ENCODE results near the gene WDFY3. TPM values are rescaled to one million over a fixed set of nuclear protein-coding genes. Genes with fewer than 3 reads are reported as not detected.

Gene WDFY3
- total RNA-seq, 4 donors from 2014 or later, result 35.9 to 146 (median 95.0) TPM

GRCh38 chr4:84678976-84679744 lies 287.3 kb downstream of the WDFY3 start:
- DNase-seq, result no peak
- no peaks in the 10 kb centered on the region for H3K27me3 ChIP-seq
- intact Hi-C loops (cut with DNase I; ENCODE audit: low total_unique reads), result no loop called here
- TF ChIP-seq POLR2A (IDR thresholded peaks at IDR 0.05) (no peak), CTCF (IDR thresholded peaks at IDR 0.05) (no peak)
- no peak overlapping the region for H3K27ac ChIP-seq
- H3K36me3 ChIP-seq, result no peaks in the 10 kb centered on the region
- no peak overlapping the region for H3K4me3 ChIP-seq
- H3K4me1 ChIP-seq, result no peaks in the 10 kb centered on the region
- H3K9me3 ChIP-seq, result no peaks in the 10 kb centered on the region

GRCh38 chr4:84677995-84678394 lies 288.5 kb downstream of the WDFY3 start:
- TF ChIP-seq POLR2A (IDR thresholded peaks at IDR 0.05) (no peak), CTCF (IDR thresholded peaks at IDR 0.05) (no peak)
- intact Hi-C loops (cut with DNase I; ENCODE audit: low total_unique reads), result no loop called here

GRCh38 chr4:84677093-84677492 lies 289.4 kb downstream of the WDFY3 start:
- intact Hi-C loops (cut with DNase I; ENCODE audit: low total_unique reads), result no loop called here
- Histone ChIP-seq H3K36me3 (no peaks in the 10 kb centered on the region), H3K4me1 (no peaks in the 10 kb centered on the region), H3K27ac (no peak overlapping the region), H3K27me3 (no peaks in the 10 kb centered on the region), H3K9me3 (no peaks in the 10 kb centered on the region), H3K4me3 (no peak overlapping the region)
- no peak for DNase-seq
- TF ChIP-seq POLR2A (IDR thresholded peaks at IDR 0.05), result no peak
- no peak for TF ChIP-seq CTCF (IDR thresholded peaks at IDR 0.05)

More at GRCh38 chr4:84677995-84678394, 288.5 kb downstream of the WDFY3 start:
- no peak overlapping the region for H3K27ac ChIP-seq
- no peaks in the 10 kb centered on the region for H3K36me3 ChIP-seq
- no peak for DNase-seq
- H3K4me1 ChIP-seq, result no peaks in the 10 kb centered on the region
- H3K4me3 ChIP-seq, result no peak overlapping the region
- no peaks in the 10 kb centered on the region for H3K9me3 ChIP-seq
- H3K27me3 ChIP-seq, result no peaks in the 10 kb centered on the region

- Histone ChIP-seq H3K4me1 (no peaks in the 10 kb centered on the region), H3K27me3 (no peaks in the 10 kb centered on the region), H3K4me3 (no peak overlapping the region), H3K36me3 (no peaks in the 10 kb centered on the region), H3K27ac (peak overlapping the region in 1 of 2 donors; percentile 5), H3K9me3 (no peaks in the 10 kb centered on the region)
- no peak for DNase-seq
- no peak for TF ChIP-seq CTCF (IDR thresholded peaks at IDR 0.05)
- no peak for TF ChIP-seq POLR2A (IDR thresholded peaks at IDR 0.05)
- intact Hi-C loops (cut with DNase I; ENCODE audit: low total_unique reads), result no loop called here
Measured at GRCh38 chr4:84673475-84674240, 292.8 kb downstream of the WDFY3 start.

- H3K9me3 ChIP-seq, result no peaks in the 10 kb centered on the region
- no peaks in the 10 kb centered on the region for H3K4me1 ChIP-seq
- intact Hi-C loops (cut with DNase I; ENCODE audit: low total_unique reads), result no loop called here
- H3K36me3 ChIP-seq, result no peaks in the 10 kb centered on the region
- DNase-seq, result no peak
- TF ChIP-seq POLR2A (IDR thresholded peaks at IDR 0.05) (no peak), CTCF (IDR thresholded peaks at IDR 0.05) (no peak)
- H3K27me3 ChIP-seq, result no peaks in the 10 kb centered on the region
- no peak overlapping the region for H3K27ac ChIP-seq
- no peak overlapping the region for H3K4me3 ChIP-seq
Measured at GRCh38 chr4:84672177-84672576, 294.3 kb downstream of the WDFY3 start.

All from uterus (tissue), 4 donors.